ENCODE data around the gene WFDC10A.
"Not testable (repeated sequence)": the region's sequence is repeated elsewhere in the genome, so short reads cannot be mapped to it uniquely, and the experiment has no call there.

Gene WFDC10A

DNA sequence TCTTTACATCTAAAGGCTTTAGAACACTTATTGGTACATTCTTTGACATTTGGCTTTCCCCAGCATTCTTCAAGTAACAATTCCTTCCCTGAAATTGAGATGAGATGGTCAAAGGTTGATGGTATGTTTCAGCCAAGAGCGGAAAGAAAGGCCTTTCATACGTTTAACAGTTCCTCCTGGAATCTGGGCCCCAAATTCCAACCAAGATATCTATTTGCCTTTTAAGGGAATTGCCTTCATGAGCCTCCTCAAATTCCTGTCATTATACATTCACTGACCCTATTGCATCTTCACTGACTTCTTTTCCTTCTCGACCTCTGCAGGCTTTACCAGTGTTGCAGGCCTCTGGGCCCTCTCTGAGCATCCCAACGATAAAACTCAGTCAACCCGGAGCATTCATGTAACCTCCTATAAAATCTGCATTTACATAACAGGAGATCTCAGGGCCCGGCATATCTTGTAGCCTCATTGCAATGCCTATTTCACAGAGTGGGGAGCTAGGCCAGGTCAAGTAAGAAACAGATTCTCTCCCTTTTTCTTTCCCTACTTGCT is 19.8 kb downstream of the WFDC10A start:
- DNase-seq (ENCODE audit: low read depth), result no peak

DNA sequence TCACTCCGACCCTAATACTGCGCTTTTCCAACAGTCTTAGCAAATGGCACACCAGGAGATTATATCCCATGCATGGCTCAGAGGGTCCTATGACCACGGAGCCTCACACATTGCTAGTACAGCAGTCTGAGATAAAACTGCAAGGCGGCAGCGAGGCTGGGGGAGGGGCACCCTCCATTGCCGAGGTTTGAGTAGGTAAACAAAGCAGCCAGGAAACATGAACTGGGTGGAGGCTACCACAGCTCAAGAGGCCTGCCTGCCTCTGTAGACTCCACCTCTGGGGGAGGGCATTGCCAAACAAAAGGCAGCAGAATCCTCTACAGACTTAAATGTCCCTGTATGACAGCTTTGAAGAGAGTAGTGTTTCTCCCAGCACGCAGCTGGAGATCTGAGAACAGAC is 22.2 kb downstream of the WFDC10A start:
- DNase-seq (ENCODE audit: low read depth), result not testable (repeated sequence)

- not testable (repeated sequence) for DNase-seq (ENCODE audit: low read depth)
Measured at GRCh38 chr20:45657038-45657437, 27.5 kb downstream of the WFDC10A start.

DNA sequence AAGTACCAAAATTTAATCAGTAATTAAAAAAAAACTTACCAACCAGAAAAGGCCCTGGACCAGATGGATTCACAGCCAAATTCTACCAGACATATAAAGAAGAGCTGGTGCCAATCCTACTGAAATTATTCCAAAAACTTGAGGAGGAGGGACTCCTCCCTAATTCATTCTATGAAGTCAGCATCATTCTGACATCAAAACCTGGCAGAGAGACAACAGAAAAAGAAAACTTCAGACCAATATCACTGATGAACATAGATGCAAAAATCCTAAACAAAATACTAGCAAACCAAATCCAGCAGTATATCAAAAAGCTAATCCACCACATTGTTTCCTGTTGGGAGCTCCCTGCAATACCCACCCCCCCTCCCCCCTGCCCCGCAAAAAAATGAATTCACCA is 40.6 kb downstream of the WFDC10A start, which contains the start of gene WFDC11:
Gene WFDC11 (minus strand): TSS at position 101 of the 400 bp plus-strand sequence. CDS start 19,639 bp downstream, outside the sequence.
- DNase-seq (ENCODE audit: low read depth), result no peak

GRCh38 chr20:45672765-45673164 is 43.2 kb downstream of the WFDC10A start:
- no peak for DNase-seq (ENCODE audit: low read depth)

DNA sequence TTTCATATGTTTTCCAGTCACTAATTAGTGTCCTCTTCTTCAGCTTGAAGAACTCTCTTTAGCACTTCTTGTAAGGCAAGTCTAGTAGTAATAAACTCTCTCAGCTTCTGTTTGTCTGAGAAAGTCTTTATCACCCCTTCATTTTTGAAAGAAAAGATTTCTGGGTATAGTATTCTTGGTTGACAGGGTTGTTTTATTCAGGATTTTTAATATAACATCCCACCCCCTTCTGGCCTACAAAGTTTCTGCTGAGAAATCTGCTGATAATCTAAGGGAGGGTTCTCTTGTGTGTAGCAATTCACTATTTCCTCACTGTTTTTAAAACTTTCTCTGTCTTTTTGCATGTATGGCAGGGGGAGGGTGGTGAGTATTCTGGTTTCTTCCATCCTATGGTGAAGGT is 50.1 kb downstream of the WFDC10A start:
- DNase-seq (ENCODE audit: low read depth), result no peak
